ENCODE measurements around the gene FRYL. TPM values are rescaled to one million over a fixed set of nuclear protein-coding genes. Genes with fewer than 3 reads are reported as not detected.
"Not testable (repeated sequence)": the region's sequence is repeated elsewhere in the genome, so short reads cannot be mapped to it uniquely, and the experiment has no call there.

The FRYL gene
- total and polyA plus RNA-seq, 2 of the 8 experiments (the other 6 are each of a cell fraction or from before 2014, with no cell fraction given) = 8.0 to 36.5 TPM

GRCh38 chr4:48745223-48745622 lies 34.9 kb downstream of the FRYL start:
- POLR2A ChIA-PET (ENCODE audit: partially characterized antibody); CTCF ChIA-PET (ENCODE audit: partially characterized antibody): not testable (repeated sequence)

More at GRCh38 chr4:48745223-48745622, 34.9 kb downstream of the FRYL start:
- H4K8ac ChIP-seq (ENCODE audit: extremely low read depth, insufficient read depth, low read length); H3K4me3 ChIP-seq (ENCODE audit: extremely low read depth in 1 of 4, insufficient read depth in 2 of 4, low read depth in 3 of 4, low read length in 4 of 4); H4K20me1 ChIP-seq (replicated peaks in 1 of 2; ENCODE audit: control insufficient read depth in 1 of 2, insufficient read depth in 2 of 2, low read length in 2 of 2); H3K27ac ChIP-seq (ENCODE audit: low read depth, low read length); H2BK5ac ChIP-seq (ENCODE audit: low read depth, low read length); H3K23ac ChIP-seq (ENCODE audit: insufficient read length); H3K23me2 ChIP-seq (ENCODE audit: low read depth, low read length); H3K4ac ChIP-seq (replicated peaks; ENCODE audit: insufficient read length, low read depth, low read length); FAIRE-seq; H2AFZ ChIP-seq (ENCODE audit: low read length); H2BK20ac ChIP-seq (ENCODE audit: low read length); H3K4me1 ChIP-seq (replicated peaks in 1 of 4; ENCODE audit: control insufficient read depth in 3 of 4, insufficient read depth in 4 of 4, low read length in 3 of 4); H4K91ac ChIP-seq (replicated peaks; ENCODE audit: insufficient read length, low read length); H2AK5ac ChIP-seq (ENCODE audit: low read depth, low read length); H2BK15ac ChIP-seq (ENCODE audit: low read length); H3K14ac ChIP-seq (ENCODE audit: insufficient read length); DNase-seq (ENCODE audit: low read depth in 1 of 2, low spot score in 2 of 2); H3K9ac ChIP-seq (replicated peaks in 1 of 4; ENCODE audit: extremely low read depth in 1 of 4, low read depth in 3 of 4, low read length in 3 of 4); H3K9me3 ChIP-seq (ENCODE audit: insufficient read depth in 2 of 2, low read depth in 1 of 2, low read length in 1 of 2); H3K4me2 ChIP-seq (ENCODE audit: insufficient read depth in 1 of 2, low read depth in 2 of 2, low read length in 2 of 2); H3K18ac ChIP-seq (ENCODE audit: extremely low read depth, low read length); H3K27me3 ChIP-seq (replicated peaks in 1 of 4; ENCODE audit: control insufficient read depth in 3 of 4, extremely low read depth in 1 of 4, insufficient read depth in 3 of 4, low read length in 3 of 4); H3K36me3 ChIP-seq (ENCODE audit: control insufficient read depth in 2 of 4, insufficient read depth in 4 of 4, low read length in 3 of 4); H4K5ac ChIP-seq (ENCODE audit: insufficient read length, low read depth, low read length); H2BK12ac ChIP-seq (ENCODE audit: low read depth, low read length); H3K56ac ChIP-seq (replicated peaks; ENCODE audit: insufficient read length, low read depth, low read length); H2BK120ac ChIP-seq (replicated peaks; ENCODE audit: low read depth, low read length): not testable (repeated sequence)
- peaks cover 20% of the 10 kb centered on the region for H3K79me1 ChIP-seq (ENCODE audit: low read depth, low read length)
- WGBS, 2 experiments (ENCODE audit: extremely low coverage in 1 of 2, insufficient coverage in 1 of 2, insufficient read length in 1 of 2, insufficient replicate concordance in 2 of 2, low coverage in 1 of 2, low lambda C conversion rate in 2 of 2, missing lambda C conversion rate in 1 of 2) = 87% methylated on average over 4 of the region's 5 CpGs; no CpG with 5 or more reads in 1 of the 2 experiments
- H3K79me2 ChIP-seq (ENCODE audit: control insufficient read depth in 1 of 2, insufficient read depth in 2 of 2, low read length in 2 of 2) = peaks cover 0 to 86% of the 10 kb centered on the region in 2 experiments; a peak in 3 of 4 replicates

Measured in H1 (cell line).